Parathyroid adenoma (tissue), 2 donors: ENCODE data around the gene SLC47A2.

Source experiments
- H2AFZ ChIP-seq: fragments of 300-600 bp; sonication (generic); one replicate; pipeline ENCODE4 v1.7.0; 2017; ENCODE audit warnings: antibody characterized with exemption, mild to moderate bottlenecking
- H3K27ac ChIP-seq: fragments of 300-600 bp; sonication (generic); one replicate; pipeline ENCODE4 v1.7.0; 2017
- H3K27me3 ChIP-seq: fragments of 300-600 bp; sonication (generic); one replicate; pipeline ENCODE4 v1.7.0; 2017; ENCODE audit warnings: low read length; ENCODE audit not compliant: control insufficient read depth, insufficient read depth
- H3K36me3 ChIP-seq: fragments of 300-600 bp; sonication (generic); one replicate; pipeline ENCODE4 v1.7.0; 2017; ENCODE audit warnings: low read length; ENCODE audit not compliant: control insufficient read depth, insufficient read depth
- H3K4me1 ChIP-seq: fragments of 300-600 bp; sonication (generic); one replicate; pipeline ENCODE4 v1.7.0; 2017; ENCODE audit warnings: control low read depth
- H3K4me2 ChIP-seq: fragments of 300-600 bp; sonication (generic); one replicate; pipeline ENCODE4 v1.7.0; 2017; ENCODE audit warnings: low read length
- H3K4me3 ChIP-seq: fragments of 300-600 bp; sonication (generic); one replicate; pipeline ENCODE4 v1.7.0; 2017; ENCODE audit warnings: low read depth, low read length
- H3K79me2 ChIP-seq: fragments of 300-600 bp; sonication (generic); one replicate; pipeline ENCODE4 v1.7.0; 2017; ENCODE audit warnings: control low read depth
- H3K9ac ChIP-seq: fragments of 300-600 bp; sonication (generic); one replicate; pipeline ENCODE4 v1.7.0; 2017; ENCODE audit warnings: mild to moderate bottlenecking
- H3K9me3 ChIP-seq: fragments of 300-600 bp; sonication (generic); one replicate; pipeline ENCODE4 v1.7.0; 2017; ENCODE audit warnings: low read length; ENCODE audit not compliant: control insufficient read depth
- CTCF ChIP-seq: fragments of 300-600 bp; sonication (generic); IDR thresholded peaks from one replicate; pipeline ENCODE4 v1.7.0; 2017; ENCODE audit warnings: antibody characterized with exemption, mild to moderate bottlenecking
- donor health status: primary hyperparathyroidism.

SLC47A2 gene

GRCh38 chr17:19712436-19713004 lies 3.9 kb downstream of the SLC47A2 start:
- no peaks in the 10 kb centered on the region for H3K79me2 ChIP-seq
- no peak overlapping the region for H3K27ac ChIP-seq
- H3K4me2 ChIP-seq: no peak overlapping the region
- no peaks in the 10 kb centered on the region for H3K4me1 ChIP-seq
- TF ChIP-seq CTCF: no peak
- no peak overlapping the region for H2AFZ ChIP-seq
- no peaks in the 10 kb centered on the region for H3K36me3 ChIP-seq
- no peak overlapping the region for H3K4me3 ChIP-seq
- H3K9ac ChIP-seq: no peak overlapping the region
- H3K9me3 ChIP-seq: no peaks in the 10 kb centered on the region
- no peaks in the 10 kb centered on the region for H3K27me3 ChIP-seq

GRCh38 chr17:19709841-19710240 lies 6.5 kb downstream of the SLC47A2 start:
- no peaks in the 10 kb centered on the region for H3K36me3 ChIP-seq
- no peak overlapping the region for H3K27ac ChIP-seq
- no peaks in the 10 kb centered on the region for H3K27me3 ChIP-seq
- H3K4me1 ChIP-seq: no peaks in the 10 kb centered on the region
- H3K4me2 ChIP-seq: no peak overlapping the region
- no peaks in the 10 kb centered on the region for H3K79me2 ChIP-seq
- no peak overlapping the region for H3K4me3 ChIP-seq
- H2AFZ ChIP-seq: no peak overlapping the region
- TF ChIP-seq CTCF: no peak
- no peaks in the 10 kb centered on the region for H3K9me3 ChIP-seq
- H3K9ac ChIP-seq: no peak overlapping the region

DNA sequence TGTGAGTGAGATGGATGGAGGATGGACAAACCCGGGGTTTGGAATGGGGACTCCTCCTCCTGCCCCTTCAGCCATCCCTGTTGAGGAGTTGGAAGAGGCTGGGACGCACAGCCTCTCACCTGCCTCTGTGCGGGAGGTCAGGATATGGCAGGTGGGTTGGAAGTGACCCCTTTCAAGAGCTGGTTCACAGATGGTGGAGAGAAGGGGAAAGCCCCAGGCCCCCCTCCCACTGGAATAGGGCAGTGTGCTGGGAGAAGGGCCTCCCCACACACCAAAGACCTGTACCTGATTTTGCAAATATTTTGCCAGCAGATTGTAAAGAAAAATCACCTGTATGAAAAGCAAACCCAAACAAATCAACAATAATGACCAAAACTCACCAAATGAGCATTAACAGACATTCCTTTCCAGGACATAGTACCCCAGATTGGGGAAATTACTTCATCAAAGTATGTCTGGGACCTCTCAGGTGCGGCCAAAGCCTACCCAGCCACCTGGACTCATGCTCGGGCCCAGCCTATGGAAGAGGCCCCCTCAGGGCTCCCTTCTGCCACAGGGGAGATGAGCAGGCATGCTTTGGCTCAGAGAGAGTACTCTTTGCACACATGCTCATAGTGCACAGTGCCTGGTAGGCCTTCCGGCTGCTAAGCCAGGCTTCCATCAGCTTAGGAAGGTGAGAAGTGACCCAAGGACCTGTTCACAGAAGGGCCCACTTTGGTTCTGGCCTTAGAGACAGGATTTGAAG lies 7.8 kb downstream of the SLC47A2 start:
- H3K36me3 ChIP-seq: no peaks in the 10 kb centered on the region
- no peaks in the 10 kb centered on the region for H3K27me3 ChIP-seq
- no peak overlapping the region for H2AFZ ChIP-seq
- no peaks in the 10 kb centered on the region for H3K4me1 ChIP-seq
- no peak for TF ChIP-seq CTCF
- no peak overlapping the region for H3K4me3 ChIP-seq
- H3K4me2 ChIP-seq: no peak overlapping the region
- H3K27ac ChIP-seq: no peak overlapping the region
- no peaks in the 10 kb centered on the region for H3K79me2 ChIP-seq
- no peaks in the 10 kb centered on the region for H3K9me3 ChIP-seq
- H3K9ac ChIP-seq: no peak overlapping the region

- Histone ChIP-seq H3K4me3 (no peak overlapping the region), H3K4me1 (no peaks in the 10 kb centered on the region), H3K79me2 (no peaks in the 10 kb centered on the region), H3K27me3 (no peaks in the 10 kb centered on the region), H3K9me3 (no peaks in the 10 kb centered on the region), H3K4me2 (no peak overlapping the region), H3K9ac (no peak overlapping the region), H2AFZ (no peak overlapping the region), H3K36me3 (no peaks in the 10 kb centered on the region), H3K27ac (no peak overlapping the region)
- no peak for TF ChIP-seq CTCF
Observed at GRCh38 chr17:19707728-19708221, 8.6 kb downstream of the SLC47A2 start.
